GM12872 (cell line): ENCODE data around the gene GTF2E1.

ENCODE experiments used
- TF ChIP-seq, protein P1 (sequence below): IDR thresholded peaks from 3 replicates; pipeline ENCODE4 v1.5.1; 2011; ENCODE audit warnings: low read depth, mild to moderate bottlenecking, low read length, moderate library complexity; ENCODE audit not compliant: insufficient read depth

GTF2E1 gene

DNA sequence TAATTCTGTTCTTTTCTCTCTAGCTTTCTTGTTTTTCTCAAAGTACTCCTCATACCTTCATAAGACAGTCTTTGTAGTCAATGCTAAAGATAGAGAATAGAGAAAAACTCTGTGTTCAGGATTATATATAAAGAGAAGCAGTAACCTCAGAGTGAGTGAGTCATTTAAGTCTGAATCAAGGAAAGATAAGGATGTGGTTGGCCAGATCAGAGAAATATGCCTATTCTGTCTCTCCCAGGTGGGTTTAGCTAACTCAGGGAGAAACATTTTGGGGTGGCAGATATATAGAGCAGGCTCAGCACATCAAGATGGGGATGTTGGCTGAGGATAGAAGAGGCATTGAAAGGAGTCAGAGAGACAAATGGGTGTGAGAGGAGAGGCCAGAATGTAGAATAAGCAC lies 31.4 kb downstream of the GTF2E1 start:
- TF ChIP-seq, protein P1, sequence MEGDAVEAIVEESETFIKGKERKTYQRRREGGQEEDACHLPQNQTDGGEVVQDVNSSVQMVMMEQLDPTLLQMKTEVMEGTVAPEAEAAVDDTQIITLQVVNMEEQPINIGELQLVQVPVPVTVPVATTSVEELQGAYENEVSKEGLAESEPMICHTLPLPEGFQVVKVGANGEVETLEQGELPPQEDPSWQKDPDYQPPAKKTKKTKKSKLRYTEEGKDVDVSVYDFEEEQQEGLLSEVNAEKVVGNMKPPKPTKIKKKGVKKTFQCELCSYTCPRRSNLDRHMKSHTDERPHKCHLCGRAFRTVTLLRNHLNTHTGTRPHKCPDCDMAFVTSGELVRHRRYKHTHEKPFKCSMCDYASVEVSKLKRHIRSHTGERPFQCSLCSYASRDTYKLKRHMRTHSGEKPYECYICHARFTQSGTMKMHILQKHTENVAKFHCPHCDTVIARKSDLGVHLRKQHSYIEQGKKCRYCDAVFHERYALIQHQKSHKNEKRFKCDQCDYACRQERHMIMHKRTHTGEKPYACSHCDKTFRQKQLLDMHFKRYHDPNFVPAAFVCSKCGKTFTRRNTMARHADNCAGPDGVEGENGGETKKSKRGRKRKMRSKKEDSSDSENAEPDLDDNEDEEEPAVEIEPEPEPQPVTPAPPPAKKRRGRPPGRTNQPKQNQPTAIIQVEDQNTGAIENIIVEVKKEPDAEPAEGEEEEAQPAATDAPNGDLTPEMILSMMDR: no peak

DNA sequence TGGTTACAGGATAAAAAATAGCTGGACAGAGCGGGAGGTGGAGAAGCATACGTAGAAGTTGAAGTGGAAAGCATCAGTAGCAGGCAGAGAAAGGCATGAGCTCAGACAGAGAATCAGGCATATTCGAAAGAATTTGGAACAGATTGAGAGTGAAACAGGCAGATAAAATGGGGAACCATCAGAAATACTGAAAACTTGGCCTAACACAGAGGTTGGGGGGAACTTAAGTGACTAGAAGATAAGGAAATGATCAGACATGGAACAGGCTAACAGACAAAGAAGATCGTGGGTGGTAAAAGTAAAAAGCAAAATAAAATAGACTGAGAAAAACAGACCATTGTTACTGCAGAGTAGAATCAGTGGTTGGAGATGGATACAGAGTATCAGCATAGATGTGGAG lies 32.9 kb downstream of the GTF2E1 start:
- TF ChIP-seq, protein P1: no peak

DNA sequence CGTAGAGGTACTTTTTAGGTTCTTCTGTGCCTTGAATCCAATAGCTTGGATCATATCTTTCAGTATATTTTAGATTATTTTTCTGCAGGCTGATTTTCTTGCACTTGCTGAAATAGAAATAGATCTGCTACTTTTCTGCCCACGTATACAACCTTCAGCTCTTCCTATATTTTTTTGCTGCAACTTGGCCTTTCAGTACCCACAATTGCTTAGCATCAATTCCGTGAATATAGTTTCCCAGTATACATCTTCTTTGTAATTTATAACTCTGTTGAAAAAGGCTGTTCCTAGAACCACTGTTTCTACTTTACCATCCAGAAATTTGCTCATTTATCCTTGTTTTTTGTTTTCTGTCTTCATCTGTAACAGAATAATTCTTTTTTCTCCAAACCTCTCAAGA lies 36.2 kb downstream of the GTF2E1 start:
- TF ChIP-seq, protein P1: no peak

DNA sequence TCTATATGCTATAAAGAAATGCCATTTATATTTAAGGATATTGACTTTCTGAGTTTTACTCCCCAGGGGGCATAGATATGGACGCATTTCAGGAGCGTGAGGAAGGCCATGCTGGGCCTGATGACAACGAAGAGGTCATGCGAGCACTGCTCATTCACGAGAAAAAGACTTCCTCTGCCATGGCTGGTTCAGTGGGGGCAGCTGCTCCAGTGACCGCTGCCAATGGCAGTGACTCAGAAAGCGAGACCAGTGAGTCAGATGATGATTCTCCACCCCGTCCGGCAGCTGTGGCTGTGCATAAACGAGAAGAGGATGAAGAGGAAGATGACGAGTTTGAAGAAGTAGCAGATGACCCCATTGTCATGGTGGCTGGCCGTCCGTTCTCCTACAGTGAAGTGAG lies 38.4 kb downstream of the GTF2E1 start:
- TF ChIP-seq, protein P1: no peak

DNA sequence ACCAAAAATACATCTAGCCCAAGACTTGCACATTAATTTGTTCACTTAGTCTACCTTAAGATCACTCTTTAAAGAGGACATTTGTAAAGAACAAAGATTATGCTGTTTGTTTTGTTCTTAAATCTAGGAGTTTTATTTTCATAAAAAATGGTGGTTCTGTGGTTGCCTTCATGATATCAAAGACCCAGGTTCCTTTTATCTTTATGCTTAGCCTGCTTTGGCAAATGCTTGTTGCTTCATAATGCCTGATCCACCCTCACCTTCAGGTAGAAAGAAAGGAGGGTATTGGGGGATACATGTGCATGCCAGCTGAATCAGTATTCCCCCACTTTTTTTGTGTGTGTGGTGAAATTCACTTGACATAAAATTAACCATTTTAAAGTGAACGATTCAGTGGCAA lies 48.5 kb downstream of the GTF2E1 start:
- TF ChIP-seq, protein P1: no peak

DNA sequence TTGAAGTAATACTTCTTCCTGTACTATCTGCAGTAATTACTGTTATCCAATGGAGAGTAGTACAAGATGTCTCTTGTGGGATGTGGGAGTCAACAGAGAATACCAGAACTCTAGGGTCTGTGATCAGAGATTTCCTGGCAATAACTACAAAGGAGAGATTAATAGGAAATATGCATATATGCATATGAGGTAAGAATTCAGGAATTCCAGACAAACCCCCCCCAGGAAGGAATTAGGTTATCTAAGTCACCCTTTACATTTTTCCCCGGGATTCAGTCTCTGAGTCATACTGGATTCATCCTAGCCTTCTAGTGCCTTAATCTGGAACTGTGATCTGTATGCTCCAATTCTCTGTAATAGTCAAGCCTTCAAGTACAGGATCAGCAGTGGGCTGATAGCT lies 49.4 kb downstream of the GTF2E1 start:
- TF ChIP-seq, protein P1: no peak

DNA sequence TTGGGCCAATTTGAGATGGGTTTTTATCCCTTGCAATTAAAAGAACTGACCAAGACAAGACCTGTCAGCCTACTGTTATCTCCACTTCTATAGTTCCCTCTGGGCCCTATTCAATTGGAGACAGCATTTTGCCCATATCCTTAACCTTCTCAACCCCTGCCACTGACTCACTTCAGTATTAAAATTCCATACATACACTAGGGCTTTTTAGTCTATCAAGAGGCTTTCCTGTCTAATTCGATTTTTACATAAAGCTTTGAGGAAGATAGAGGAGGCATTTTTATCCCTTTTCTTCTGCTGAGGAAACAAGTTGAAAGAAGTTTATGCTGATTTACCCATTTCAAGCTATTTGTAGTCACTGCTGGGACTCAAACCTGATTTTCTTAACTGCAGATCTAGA lies 51.1 kb downstream of the GTF2E1 start:
- TF ChIP-seq, protein P1: no peak
